ENCODE measurements around the gene COPS7B.
"Not testable (repeated sequence)": the region's sequence is repeated elsewhere in the genome, so short reads cannot be mapped to it uniquely, and the experiment has no call there.

Gene COPS7B

DNA sequence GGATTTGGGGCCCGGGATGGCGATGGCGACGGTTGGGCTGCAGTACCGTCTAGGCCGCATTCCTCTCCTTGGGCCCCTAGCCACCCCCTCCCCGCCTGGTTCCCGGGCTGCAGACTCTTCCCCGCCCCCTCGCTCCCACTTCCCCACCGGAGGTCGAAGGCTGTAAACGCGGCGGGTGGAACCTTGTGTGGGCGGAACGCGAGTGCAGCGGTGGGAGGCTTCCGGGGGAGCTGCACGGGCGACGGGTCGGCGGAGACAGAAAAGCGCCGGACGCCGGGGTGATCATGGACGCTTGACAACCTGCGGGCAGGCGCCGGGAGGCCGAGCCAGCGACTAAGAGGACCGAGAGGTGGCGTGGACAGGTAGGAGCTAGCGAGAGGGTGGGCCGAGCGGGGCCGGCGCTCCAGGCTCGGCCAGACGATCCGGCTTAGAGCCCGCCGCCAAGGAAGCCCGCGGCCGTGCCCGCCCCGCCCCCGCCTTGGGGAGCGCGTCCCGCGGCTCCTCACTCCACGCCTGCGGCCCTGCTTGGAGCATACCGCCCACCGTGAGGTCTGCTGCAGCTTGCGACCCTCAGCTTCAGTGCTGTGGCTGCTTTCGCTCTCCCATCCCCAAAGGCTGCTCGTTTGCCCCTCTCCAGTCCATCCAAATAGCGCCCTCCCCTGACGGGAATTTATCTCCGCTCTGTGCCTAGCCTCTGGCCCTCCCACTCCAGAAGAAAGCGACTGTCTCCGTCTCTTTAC, at the start of gene COPS7B:
COPS7B (plus strand) TSS at position 269 of the 740 bp plus-strand sequence. CDS start 2,126 bp downstream, outside the sequence.
- TF ChIP-seq ZNF274 (IDR thresholded peaks at IDR 0.05; ENCODE audit: low read depth, low read length) = no peak

GRCh38 chr2:231737761-231738160, 48.5 kb upstream of the COPS7B start:
- H3K4me3 ChIP-seq (ENCODE audit: low read length) = no peak overlapping the region
- TF ChIP-seq ZNF274 (IDR thresholded peaks at IDR 0.05; ENCODE audit: low read depth, low read length) = no peak

More for the DNA sequence above, at the start of gene COPS7B:
- H3K4me3 ChIP-seq (ENCODE audit: low read length) = peak within 1 kb of the TSS; percentile 93

- no peak overlapping the region for H3K4me3 ChIP-seq (ENCODE audit: low read length)
- no peak for TF ChIP-seq ZNF274 (IDR thresholded peaks at IDR 0.05; ENCODE audit: low read depth, low read length)
Observed at GRCh38 chr2:231743376-231744116, 42.7 kb upstream of the COPS7B start.

GRCh38 chr2:231745303-231746038, 40.8 kb upstream of the COPS7B start:
- no peak for TF ChIP-seq ZNF274 (IDR thresholded peaks at IDR 0.05; ENCODE audit: low read depth, low read length)
- no peak overlapping the region for H3K4me3 ChIP-seq (ENCODE audit: low read length)

DNA sequence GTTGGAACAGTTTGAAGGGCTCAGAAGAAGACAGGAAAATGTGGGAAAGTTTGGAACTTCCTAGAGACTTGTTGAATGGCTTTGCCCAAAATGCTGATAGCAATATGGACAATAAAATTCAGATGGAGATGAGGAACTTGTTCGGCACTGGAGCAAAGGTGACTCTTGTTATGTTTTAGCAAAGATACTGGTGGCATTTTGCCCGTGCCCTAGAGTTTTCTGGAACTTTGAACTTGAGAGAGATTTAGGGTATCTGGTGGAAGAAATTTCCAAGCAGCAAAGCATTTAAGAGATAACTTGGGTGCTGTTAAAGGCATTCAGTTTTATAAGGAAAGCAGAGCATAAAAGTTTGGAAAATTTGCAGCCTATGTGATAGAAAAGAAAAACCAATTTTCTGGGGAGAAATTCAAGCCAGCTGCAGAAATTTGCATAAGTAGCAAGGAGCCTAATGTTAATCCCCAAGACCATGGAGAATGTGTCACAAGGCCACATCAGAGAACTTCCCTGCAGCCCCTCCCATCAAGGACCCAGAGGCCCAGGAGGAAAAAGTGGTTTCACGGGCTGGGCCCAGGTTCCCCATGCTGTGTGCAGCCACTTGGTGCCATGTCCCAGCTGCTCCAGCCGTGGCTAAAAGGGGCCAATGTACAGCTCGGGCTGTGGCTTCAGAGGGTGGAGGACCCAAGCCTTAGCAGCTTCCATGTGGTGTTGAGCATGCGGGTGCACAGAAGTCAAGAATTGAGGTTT, 37.9 kb upstream of the COPS7B start:
- H3K4me3 ChIP-seq (ENCODE audit: low read length) = not testable (repeated sequence)

DNA sequence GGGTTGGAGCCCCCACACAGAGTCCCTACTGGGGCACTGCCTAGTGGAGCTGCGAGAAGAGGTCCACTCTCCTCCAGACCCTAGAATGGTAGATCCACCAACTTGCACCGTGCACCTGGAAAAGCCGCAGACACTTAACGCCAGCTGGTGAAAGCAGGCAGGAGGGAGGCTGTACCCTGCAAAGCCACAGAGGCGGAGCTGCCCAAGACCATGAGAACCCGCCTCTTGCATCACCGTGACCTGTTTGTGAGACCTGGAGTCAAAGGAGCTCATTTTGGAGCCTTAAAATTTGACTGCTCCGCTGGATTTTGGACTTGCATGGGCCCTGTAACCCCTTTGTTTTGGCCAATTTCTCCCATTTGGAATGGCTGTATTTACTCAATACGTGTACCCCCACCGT, 37.2 kb upstream of the COPS7B start:
- not testable (repeated sequence) for H3K4me3 ChIP-seq (ENCODE audit: low read length)

DNA sequence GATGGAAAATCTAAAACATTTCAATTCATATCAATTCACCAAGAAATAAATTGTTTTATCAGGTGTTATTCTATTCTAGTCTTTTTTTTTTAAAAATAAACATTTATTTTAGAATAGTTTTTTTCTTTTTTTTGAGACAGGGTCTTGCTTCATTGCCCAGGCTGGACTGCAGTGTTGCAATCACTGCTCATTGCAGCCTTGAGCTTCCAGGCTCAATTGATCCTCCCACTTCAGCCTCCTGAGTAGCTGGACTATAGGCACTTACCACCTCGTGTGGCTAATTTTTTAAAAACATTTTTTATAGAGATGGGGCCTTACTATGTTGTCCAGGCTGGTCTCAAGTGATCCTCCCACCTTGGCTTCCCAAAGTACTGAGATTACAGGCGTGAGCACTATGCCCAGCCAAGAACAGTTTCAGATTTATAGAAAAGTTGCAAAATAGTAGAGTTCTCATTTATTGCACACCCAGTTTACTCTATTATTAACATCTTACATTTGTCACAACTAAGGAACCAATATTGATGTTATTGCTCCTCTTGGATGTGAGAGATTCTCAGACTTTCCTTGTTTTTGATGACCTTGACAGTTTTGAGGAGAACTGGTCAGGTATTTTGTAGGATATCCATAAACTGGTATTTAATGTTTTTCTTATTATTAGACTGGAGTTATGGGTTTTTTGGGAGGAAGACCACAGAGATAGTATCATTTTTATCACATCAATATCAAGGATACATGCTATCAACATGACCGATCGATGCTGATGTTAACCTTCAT, 35.0 kb upstream of the COPS7B start:
- no peak overlapping the region for H3K4me3 ChIP-seq (ENCODE audit: low read length)
- no peak for TF ChIP-seq ZNF274 (IDR thresholded peaks at IDR 0.05; ENCODE audit: low read depth, low read length)

GRCh38 chr2:231752061-231752460, 34.2 kb upstream of the COPS7B start:
- H3K4me3 ChIP-seq (ENCODE audit: low read length) = no peak overlapping the region
- no peak for TF ChIP-seq ZNF274 (IDR thresholded peaks at IDR 0.05; ENCODE audit: low read depth, low read length)

GRCh38 chr2:231761735-231762134, 24.5 kb upstream of the COPS7B start:
- H3K4me3 ChIP-seq (ENCODE audit: low read length) = no peak overlapping the region
- no peak for TF ChIP-seq ZNF274 (IDR thresholded peaks at IDR 0.05; ENCODE audit: low read depth, low read length)

GRCh38 chr2:231764124-231764523, 22.1 kb upstream of the COPS7B start:
- no peak overlapping the region for H3K4me3 ChIP-seq (ENCODE audit: low read length)
- no peak for TF ChIP-seq ZNF274 (IDR thresholded peaks at IDR 0.05; ENCODE audit: low read depth, low read length)

- no peak for TF ChIP-seq ZNF274 (IDR thresholded peaks at IDR 0.05; ENCODE audit: low read depth, low read length)
- H3K4me3 ChIP-seq (ENCODE audit: low read length) = no peak overlapping the region
Observed at GRCh38 chr2:231764760-231765159, 21.5 kb upstream of the COPS7B start.

DNA sequence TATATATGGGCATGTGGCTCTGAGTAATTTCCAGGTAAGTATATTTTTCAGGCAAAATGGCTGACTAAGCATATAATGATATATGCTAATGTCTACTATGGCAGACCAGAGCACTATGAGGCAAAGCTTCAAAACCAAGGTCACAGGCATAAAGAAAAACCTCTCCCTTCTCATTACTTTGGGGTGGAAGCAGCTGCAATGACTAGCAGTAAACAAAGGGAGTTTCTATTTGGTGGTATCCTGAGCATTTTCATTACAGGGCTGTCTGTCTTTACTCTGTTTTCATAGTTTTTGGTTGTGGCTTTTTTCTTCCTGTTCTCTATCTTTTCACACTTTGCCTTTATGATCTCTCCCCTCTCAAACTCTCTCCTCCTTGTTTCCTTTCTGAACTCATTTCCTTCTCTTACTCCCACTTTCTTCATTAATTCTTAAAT, 20.7 kb upstream of the COPS7B start:
- no peak overlapping the region for H3K4me3 ChIP-seq (ENCODE audit: low read length)
- no peak for TF ChIP-seq ZNF274 (IDR thresholded peaks at IDR 0.05; ENCODE audit: low read depth, low read length)

All from GM08714 (cell line).